ENCODE measurements around the gene CLIC5. TPM values are rescaled to one million over a fixed set of nuclear protein-coding genes. Genes with fewer than 3 reads are reported as not detected.

The CLIC5 gene
- total and polyA plus RNA-seq, 2 of the 8 experiments (the other 6 are each of a cell fraction or from before 2014, with no cell fraction given) = 0.12 to 0.15 TPM

DNA sequence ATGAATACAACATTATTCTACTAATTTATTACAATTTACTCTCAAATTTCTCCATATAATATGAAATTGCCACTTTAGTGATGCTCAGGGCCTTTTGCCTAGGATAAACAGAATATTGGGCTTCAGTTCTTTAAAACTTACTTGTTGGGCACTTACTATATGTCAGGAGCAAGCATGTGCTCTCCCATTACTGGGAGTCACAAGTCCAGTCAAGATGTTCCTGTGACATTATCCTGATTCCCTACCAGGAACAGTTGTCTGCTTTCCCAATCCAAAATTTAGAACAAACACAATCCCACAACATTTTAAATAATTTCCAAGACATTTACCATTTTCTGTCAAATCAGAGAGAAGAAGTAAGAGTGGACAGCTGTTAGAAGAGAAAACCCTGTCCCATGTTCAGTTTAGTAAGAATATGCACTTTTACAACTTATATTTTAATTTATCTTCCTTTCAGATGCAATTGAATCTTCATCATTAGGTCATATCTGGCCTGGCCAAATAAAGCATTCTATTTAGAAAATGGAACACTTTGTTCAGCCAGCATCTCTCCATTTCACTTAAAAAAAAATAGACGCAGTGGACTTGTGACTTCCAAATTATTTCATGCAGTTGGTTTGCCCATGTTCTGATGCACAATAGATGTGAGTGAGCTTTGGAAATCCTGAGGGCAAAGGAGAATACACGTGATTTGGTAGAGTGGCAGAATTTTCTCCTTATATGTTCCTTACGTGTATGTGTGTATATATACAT is 159.8 kb downstream of the CLIC5 start (continued):
- TF ChIP-seq TEAD4 (IDR thresholded peaks at IDR 0.05; ENCODE audit: low read depth, low read length) (no peak), ASH2L (IDR thresholded peaks at IDR 0.05; ENCODE audit: low read length) (no peak), HDAC6 (IDR thresholded peaks at IDR 0.05; ENCODE audit: low read depth, low read length) (no peak)

Measured in H1 (cell line).